GM12872 (cell line): ENCODE results near the gene INO80.

ENCODE experiments used
- TF ChIP-seq, protein P1 (sequence below): IDR thresholded peaks from 3 replicates; pipeline ENCODE4 v1.5.1; 2011; ENCODE audit warnings: low read depth, mild to moderate bottlenecking, low read length, moderate library complexity; ENCODE audit not compliant: insufficient read depth

INO80 gene

DNA sequence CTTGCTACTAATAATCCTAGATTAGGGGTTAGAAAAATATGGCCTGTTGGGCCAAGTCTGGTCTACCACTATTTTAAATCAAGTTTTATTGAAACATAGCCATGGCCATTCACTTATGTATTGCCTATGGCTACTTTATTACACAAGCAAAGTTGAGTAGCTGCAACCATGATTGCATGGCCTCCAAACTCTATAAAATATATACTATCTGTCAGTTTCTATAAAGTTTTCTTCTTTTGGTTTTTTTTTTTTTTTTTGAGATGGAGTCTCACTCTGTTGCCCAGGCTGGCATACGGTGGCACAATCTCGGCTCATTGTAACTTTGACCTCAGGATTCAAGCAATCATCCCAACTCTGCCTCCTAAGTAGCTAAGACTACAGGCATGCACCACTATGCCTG is 60.4 kb downstream of the INO80 start:
- TF ChIP-seq, protein P1, sequence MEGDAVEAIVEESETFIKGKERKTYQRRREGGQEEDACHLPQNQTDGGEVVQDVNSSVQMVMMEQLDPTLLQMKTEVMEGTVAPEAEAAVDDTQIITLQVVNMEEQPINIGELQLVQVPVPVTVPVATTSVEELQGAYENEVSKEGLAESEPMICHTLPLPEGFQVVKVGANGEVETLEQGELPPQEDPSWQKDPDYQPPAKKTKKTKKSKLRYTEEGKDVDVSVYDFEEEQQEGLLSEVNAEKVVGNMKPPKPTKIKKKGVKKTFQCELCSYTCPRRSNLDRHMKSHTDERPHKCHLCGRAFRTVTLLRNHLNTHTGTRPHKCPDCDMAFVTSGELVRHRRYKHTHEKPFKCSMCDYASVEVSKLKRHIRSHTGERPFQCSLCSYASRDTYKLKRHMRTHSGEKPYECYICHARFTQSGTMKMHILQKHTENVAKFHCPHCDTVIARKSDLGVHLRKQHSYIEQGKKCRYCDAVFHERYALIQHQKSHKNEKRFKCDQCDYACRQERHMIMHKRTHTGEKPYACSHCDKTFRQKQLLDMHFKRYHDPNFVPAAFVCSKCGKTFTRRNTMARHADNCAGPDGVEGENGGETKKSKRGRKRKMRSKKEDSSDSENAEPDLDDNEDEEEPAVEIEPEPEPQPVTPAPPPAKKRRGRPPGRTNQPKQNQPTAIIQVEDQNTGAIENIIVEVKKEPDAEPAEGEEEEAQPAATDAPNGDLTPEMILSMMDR: no peak

DNA sequence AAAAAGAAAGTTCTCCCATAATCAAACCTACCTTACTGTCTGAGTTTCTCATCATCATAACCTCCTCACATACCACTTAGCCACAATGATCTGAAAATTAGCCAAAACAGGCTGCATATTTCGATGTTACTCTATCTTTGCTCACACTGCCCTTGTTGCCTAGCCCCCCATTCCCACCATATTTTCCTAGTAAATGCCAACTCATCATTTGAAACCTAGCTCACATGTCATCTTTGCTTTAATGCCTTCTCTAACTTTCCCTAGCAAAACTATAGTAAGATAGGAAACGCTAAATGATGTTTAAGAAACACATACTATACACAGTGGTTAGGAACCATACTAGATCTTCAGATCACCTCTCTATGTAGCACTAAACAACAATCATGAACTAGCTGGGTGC is 64.9 kb downstream of the INO80 start:
- TF ChIP-seq, protein P1: no peak

DNA sequence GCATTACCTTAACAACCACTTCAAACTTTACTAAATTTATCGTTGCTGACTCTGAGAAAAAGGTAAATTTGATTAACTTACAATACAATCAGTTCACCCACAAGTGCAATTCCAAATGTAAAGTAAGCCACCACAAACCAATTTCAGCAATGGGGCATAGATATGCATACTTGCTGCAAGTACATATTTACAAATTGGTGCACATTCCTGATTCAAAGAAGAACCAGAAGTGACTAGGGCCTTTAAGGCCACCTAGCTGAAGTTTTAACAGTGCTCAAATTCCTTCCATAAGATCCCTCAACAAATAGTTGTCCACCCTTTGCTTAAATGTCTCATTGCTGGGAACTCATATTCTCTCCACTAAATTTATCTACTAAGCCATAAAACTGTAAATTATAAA is 67.2 kb downstream of the INO80 start:
- TF ChIP-seq, protein P1: no peak

DNA sequence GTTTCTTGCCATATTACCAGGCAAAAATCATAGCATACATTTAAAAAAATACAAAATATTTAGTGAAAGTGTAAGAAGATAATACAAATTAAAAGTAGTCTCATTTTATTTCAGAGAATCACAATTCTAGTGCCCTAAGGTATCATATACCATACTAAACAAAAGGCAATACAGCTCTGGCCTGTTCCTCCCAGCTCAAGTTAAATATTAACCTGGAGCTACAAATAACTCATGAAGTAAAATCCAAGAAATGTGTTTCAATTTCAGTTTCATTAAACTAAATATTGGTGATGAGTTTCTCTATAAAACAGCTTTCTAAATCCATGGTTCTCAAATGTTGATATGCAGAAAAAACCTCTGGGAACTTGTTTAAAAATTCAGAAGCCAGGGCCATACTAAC is 67.7 kb downstream of the INO80 start:
- TF ChIP-seq, protein P1: no peak

DNA sequence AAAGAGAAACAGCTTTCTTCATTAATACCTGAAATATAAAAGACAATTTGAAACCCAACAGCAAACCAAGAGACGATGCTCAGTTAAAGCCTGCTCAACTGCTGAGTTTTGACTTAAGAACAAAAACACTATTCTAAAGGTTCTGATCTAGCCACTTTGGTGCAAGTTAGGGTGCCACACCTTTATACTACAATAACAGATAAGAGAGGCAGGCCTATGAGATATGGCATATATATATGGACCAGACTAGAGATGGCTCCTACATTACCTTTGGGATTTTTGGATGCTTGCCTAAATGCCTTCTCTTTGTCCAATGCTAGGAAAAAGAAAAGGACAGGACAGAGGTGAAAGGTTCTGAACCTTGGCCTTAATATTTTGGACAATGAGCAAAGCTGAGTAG is 68.6 kb downstream of the INO80 start:
- TF ChIP-seq, protein P1: no peak

DNA sequence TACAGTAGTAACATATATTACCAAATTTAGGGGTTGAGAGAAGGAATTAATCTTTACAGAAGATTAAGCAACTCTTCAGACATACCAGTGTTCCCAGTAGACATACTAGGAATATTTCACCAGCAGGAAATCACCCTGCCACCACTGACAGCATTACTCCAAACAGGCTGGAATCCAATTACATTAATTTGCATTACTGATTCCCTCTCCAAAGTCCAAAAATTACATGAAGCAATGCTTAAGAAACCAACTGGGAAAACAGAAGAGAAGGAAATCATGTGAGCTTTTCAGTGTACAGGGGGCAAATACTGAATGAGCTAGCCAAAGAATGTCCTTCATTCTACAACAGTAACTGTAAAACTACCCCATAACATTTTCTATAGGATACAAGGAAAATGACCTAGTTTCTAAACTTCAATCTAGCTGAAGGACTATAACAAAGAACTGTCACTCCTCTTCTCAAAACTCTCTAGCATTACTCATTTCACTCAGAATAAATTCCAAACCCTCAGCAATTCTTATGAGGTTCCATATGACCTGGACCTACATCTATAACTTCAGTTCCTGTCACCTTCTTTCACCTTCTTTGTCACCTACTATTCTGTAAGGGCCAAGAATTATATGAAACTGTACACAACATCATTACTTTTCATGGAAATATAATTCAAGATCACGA is 72.7 kb downstream of the INO80 start:
- TF ChIP-seq, protein P1: no peak

DNA sequence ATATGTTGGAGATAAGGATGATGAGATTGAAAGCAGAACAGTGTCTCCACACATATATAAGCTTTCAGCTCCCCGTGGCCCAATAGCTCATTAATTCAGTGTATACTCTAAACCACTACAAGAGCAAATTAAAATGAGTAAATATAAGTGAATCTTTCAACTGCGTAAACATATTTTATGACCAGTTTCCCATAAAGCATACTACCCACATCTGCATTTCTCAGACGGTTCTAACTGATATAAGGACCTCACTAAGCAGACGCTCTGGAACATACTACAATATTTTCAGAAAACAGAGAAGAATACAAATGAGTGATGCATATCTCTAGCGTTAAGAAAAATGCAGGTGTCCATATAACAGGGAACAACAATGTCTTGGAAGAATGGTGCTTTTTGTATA is 73.2 kb downstream of the INO80 start:
- TF ChIP-seq, protein P1: no peak
